Erythroblast (primary cell): ENCODE data around the gene SGF29.

Experiments used
- GATA1 ChIP-seq: IDR thresholded peaks from 2 replicates; pipeline ENCODE4 v1.6.1; 2011; ENCODE audit warnings: low read depth, mild to moderate bottlenecking, control low read depth, low read length, moderate library complexity
- POLR2A ChIP-seq: IDR thresholded peaks from 2 replicates; pipeline ENCODE4 v1.6.1; 2011; ENCODE audit warnings: mild to moderate bottlenecking, low read length

- no peak for TF ChIP-seq GATA1
- no peak for TF ChIP-seq POLR2A
Observed at GRCh38 chr16:28589930-28590329, 36.2 kb downstream of the SGF29 start.
